Nephron progenitor cell (in vitro differentiated cells): Measurements from ENCODE around the gene SLC66A2.

Experiments
- DNase-seq: peaks from one replicate; pipeline ENCODE4 v3.0.0; 2021
- H3K27ac Mint-ChIP-seq: 2 replicates; pipeline ENCODE4 v1.8.0; 2021; ENCODE audit warnings: mild to moderate bottlenecking, moderate library complexity, mixed read lengths
- H3K27me3 Mint-ChIP-seq: 2 replicates; pipeline ENCODE4 v1.8.0; 2021; ENCODE audit warnings: mild to moderate bottlenecking, low read depth, mixed read lengths; ENCODE audit not compliant: poor library complexity
- H3K36me3 Mint-ChIP-seq: 2 replicates; pipeline ENCODE4 v1.8.0; 2021; ENCODE audit warnings: low read depth, mixed read lengths
- H3K4me1 Mint-ChIP-seq: 2 replicates; pipeline ENCODE4 v1.8.0; 2021; ENCODE audit warnings: mixed read lengths
- H3K4me3 Mint-ChIP-seq: 2 replicates; pipeline ENCODE4 v1.8.0; 2021; ENCODE audit warnings: mild to moderate bottlenecking, moderate library complexity, mixed read lengths
- H3K9me3 Mint-ChIP-seq: 2 replicates; pipeline ENCODE4 v1.8.0; 2021; ENCODE audit warnings: mild to moderate bottlenecking, moderate library complexity, mixed read lengths
- CTCF ChIP-seq: fragments of 200-600 bp; sonication (generic); IDR thresholded peaks from 2 replicates; pipeline ENCODE4 v1.5.0; 2021; ENCODE audit warnings: antibody characterized with exemption

SLC66A2 gene

GRCh38 chr18:79923896-79924585, 27.4 kb downstream of the SLC66A2 start:
- H3K4me3 Mint-ChIP-seq: no peak overlapping the region
- no peak overlapping the region for H3K27ac Mint-ChIP-seq
- H3K36me3 Mint-ChIP-seq: peaks cover 74% of the 10 kb centered on the region
- peaks cover 11% of the 10 kb centered on the region for H3K4me1 Mint-ChIP-seq
- H3K27me3 Mint-ChIP-seq: no peaks in the 10 kb centered on the region
- DNase-seq: no peak
- no peak for TF ChIP-seq CTCF
- peaks cover 43% of the 10 kb centered on the region for H3K9me3 Mint-ChIP-seq

DNA sequence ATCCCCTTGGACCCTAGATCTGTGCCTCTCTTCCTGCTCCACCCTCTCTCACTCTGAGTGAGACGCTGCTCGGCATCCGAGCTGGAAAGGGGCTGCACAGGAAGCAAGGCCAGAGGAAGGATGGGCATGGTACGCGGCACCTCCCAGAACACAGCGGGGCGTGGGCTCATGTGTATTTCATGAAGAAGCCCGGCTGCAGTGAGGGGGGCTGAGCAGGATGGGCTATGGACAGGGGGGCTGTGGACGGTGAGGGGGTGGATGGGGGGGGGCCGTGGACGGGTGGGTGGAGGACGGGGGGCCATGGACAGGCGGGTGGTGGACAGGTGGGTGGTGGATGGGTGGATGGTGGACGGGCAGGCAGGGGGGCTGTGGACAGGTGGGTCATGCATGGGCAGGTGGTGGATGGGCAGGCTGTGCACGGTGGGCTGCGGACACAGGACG, 28.5 kb downstream of the SLC66A2 start:
- H3K4me3 Mint-ChIP-seq: no peak overlapping the region
- H3K9me3 Mint-ChIP-seq: peaks cover 37% of the 10 kb centered on the region
- no peak overlapping the region for H3K27ac Mint-ChIP-seq
- no peak for TF ChIP-seq CTCF
- H3K4me1 Mint-ChIP-seq: peaks cover 11% of the 10 kb centered on the region
- H3K27me3 Mint-ChIP-seq: no peaks in the 10 kb centered on the region
- peaks cover 74% of the 10 kb centered on the region for H3K36me3 Mint-ChIP-seq
- no peak for DNase-seq

DNA sequence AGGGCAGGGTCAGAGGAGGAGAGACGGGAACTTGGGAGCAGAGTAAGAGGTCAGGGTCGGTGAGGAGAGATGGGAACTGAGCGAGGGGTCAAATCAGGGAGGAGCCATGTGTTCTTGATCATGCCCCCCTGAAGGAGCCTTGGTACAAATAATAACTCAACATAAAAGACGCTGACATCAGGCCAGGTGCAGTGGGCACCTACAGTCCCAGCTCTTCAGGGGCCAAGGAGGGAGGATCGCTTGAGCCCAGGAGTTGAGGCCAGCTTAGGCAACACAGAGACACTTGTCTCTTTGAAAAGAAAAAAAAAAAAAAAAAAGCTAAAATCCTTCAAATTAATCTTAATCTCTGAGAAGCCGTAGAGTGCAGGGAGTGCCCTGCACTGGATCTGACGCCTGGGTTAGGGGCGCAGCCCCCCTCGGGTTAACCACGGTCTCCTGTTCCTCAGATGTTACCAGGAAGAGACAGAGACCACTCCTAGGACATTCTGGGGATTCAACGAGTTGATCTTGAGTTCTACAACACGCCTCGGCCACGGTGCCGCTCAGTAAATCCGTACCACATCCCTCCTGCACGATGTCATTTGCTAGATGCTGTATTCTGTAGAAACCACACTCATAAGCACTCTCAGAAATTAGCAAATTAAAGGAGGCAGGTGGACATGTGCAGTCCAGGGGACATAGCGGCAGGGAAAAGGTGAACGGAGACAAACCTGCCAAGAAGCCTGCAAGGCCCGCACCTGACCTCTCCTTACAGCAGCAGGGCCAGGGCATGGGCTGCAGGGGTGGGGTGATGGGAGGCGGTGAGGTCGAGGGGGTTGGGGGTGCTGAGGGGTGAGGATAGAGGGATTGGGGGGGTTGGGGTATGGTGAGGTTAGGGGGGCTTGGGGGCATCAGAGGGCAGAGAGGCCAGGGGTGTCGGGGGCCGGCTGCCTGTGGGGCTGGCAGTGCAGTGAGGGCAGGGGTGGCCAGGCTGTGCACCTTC, 29.2 kb downstream of the SLC66A2 start:
- Mint-ChIP-seq H3K27ac (no peak overlapping the region), H3K9me3 (peaks cover 41% of the 10 kb centered on the region), H3K36me3 (peaks cover 74% of the 10 kb centered on the region), H3K4me3 (no peak overlapping the region), H3K27me3 (no peaks in the 10 kb centered on the region), H3K4me1 (peaks cover 11% of the 10 kb centered on the region)
- DNase-seq: no peak
- TF ChIP-seq CTCF: no peak

DNA sequence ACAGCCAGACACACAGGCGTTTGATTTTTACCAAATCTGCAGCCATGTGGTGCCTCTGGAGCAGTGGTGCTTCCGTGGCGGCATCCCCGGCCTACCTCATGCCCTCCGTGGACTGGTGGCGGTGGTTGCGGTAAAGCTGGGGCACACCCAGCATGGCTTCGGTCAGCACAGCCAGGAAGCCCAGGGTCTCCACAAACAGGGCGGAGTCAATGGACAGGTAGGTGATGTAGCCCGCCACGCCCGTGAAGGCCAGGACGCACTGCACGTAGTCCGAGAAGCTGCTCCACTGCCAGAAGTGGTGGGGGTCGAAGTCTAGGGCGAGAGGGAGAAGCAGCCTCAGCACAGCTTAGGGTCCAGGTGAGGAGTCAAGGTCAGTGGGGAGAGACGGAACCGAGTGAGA, 32.4 kb downstream of the SLC66A2 start:
- Mint-ChIP-seq H3K27ac (no peak overlapping the region), H3K36me3 (peaks cover 75% of the 10 kb centered on the region), H3K4me1 (no peaks in the 10 kb centered on the region), H3K4me3 (no peak overlapping the region), H3K27me3 (no peaks in the 10 kb centered on the region), H3K9me3 (peaks cover 52% of the 10 kb centered on the region)
- no peak for DNase-seq
- no peak for TF ChIP-seq CTCF

- peaks cover 47% of the 10 kb centered on the region for H3K9me3 Mint-ChIP-seq
- H3K27ac Mint-ChIP-seq: no peak overlapping the region
- H3K27me3 Mint-ChIP-seq: no peaks in the 10 kb centered on the region
- peaks cover 72% of the 10 kb centered on the region for H3K36me3 Mint-ChIP-seq
- no peak overlapping the region for H3K4me3 Mint-ChIP-seq
- TF ChIP-seq CTCF: no peak
- no peak for DNase-seq
- H3K4me1 Mint-ChIP-seq: no peaks in the 10 kb centered on the region
Observed at GRCh38 chr18:79918615-79919011, 32.8 kb downstream of the SLC66A2 start.
